Activated naive CD8-positive, alpha-beta T cell treated with anti-CD3 and anti-CD28 coated beads, Interleukin-2, amount 50 U/mL, for 16 hours (primary cell): ENCODE data around the gene RPP14.
A peak's percentile ranks its signal among the peaks of the same experiment; 100 is the strongest.
"Not testable (repeated sequence)": the region's sequence is repeated elsewhere in the genome, so short reads cannot be mapped to it uniquely, and the experiment has no call there.

Source experiments
- DNase-seq: peaks from one replicate; pipeline ENCODE4 v3.0.0-alpha.2; 2020; ENCODE audit warnings: low read depth, low spot score

Gene RPP14

DNA sequence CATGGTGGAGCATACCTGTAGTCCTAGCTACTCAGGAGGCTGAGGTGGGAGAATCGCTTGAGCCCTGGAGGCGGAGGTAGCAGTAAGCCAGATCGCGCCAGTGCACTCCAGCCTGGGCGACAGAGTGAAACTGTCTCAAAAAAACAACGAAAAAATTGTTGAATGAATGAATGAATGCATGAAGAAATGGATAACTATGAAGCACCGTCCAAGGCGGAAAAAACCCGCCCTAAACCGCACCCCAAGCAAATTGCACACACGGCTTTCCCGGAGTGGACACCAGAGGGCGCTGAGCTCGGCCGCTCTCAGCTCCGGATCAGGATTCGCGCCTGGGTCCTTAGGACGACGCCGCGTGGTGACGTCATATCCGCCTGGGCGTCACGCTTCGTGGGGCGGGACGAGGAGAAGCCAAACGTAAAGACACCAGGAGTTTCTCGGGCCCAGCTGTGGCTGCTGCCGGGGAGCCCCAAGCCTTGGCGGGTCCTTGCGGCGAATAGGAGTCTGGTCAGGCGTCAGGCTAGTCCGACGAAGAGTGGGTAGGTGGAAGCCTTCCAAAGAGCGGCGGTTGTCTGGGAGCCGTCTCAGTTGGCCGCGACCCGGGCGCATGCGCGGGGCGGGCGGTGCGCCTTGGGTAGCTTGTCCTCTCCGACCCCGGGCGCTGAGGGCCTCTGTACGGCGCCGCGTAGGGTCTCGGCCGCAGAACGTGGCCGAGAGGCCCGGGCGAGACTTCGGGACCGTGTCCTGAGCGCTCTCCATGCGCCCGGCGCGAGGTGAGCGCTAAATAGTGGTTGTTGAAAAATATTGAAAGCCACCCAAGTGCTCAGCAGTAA lies at the start of gene RPP14, which contains the start of gene HTD2:
Gene RPP14, plus strand, starts transcription at position 364 of the 830 bp plus-strand sequence. CDS start 4,085 bp downstream, outside the sequence.
Gene HTD2, plus strand, starts transcription at position 639 of the 830 bp plus-strand sequence. CDS start 11,094 bp downstream, outside the sequence.
- DNase-seq = peak; percentile 98

DNA sequence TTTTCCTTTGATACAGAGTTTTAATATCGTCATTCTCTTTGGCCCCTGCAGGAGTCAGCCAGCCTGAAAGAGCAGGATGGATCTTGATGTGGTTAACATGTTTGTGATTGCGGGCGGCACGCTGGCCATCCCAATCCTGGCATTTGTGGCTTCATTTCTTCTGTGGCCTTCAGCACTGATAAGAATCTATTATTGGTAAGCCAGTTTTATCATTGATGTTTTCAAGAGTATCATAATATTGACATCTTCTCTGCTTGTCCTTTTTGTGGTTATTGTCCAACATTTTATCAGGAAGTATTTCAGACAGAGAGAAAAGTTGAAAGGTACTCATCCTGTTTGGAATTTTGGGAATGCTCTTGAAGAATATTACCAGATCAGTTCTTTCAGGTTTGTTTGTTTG lies 49.5 kb upstream of the RPP14 start:
- no peak for DNase-seq

DNA sequence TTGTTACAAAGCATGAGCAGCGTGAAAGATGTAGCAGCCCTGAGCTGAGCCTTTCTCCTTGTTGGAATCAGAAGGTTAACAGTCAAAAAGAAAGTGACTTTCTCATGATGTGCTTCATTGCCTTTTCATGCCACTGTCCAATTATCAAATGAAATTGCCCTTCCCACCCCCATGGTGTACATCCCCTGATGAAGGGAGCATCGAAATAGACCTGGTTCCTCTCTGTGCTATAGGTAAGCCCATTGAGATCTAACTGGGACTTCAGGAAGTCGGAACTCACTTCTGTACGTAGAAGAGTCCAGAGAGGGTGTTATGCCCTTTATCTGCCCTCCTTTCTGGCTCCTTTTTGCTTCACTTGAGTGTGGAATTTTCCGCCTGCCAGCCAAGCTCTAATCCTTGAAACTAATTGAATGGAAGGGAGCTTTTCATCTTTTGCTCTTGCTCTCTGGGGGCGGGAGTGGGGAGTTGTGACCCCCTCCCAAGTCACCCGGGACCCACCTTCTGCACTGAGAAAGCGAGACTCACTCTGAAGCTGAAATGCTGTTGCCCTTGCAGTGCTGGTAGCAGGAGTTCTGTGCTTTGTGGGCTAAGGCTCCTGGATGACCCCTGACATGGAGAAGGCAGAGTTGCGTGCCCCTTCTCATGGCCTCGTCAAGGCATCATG lies 47.5 kb upstream of the RPP14 start:
- DNase-seq = no peak

DNA sequence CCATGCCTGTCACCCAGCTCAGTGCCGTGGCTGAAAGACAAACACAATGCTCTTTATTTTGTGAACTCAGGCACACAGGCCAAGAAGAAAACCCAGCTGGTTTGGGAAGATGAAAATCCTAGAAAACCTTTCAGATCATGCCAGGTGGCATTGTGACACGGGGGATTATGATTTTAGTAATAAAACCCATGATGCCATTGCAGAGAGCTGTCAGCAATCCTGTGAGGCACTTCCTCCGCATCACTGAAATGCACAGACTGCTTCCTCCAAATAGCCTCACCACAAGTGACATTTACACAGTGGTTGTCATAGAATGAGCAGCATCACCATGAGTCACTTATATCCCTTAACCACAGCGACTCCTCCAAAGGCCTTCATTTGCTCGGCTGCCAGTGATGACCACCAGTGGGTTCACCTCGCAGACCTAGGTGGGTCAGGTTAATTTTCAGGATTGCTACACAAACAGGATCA lies 45.7 kb upstream of the RPP14 start:
- no peak for DNase-seq

DNA sequence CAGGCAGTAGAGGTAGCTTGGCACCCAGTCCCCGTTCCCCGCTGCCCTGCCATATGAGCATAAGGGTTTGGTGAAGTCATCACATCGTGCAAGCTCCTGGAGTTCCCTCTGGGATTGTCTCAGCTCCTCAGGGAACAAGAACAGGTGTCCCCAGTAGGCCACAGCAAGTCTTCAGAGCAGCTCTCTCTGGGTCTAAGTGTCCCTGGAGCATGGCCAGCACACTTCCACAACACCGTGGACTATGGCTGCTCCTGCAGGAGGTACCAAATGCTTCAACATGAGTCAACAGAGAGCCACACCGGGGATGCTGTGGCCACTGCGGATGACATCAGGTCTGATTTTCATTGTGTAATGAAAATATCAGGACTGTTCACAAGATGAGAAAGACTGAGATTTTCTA lies 45.3 kb upstream of the RPP14 start:
- DNase-seq = no peak

DNA sequence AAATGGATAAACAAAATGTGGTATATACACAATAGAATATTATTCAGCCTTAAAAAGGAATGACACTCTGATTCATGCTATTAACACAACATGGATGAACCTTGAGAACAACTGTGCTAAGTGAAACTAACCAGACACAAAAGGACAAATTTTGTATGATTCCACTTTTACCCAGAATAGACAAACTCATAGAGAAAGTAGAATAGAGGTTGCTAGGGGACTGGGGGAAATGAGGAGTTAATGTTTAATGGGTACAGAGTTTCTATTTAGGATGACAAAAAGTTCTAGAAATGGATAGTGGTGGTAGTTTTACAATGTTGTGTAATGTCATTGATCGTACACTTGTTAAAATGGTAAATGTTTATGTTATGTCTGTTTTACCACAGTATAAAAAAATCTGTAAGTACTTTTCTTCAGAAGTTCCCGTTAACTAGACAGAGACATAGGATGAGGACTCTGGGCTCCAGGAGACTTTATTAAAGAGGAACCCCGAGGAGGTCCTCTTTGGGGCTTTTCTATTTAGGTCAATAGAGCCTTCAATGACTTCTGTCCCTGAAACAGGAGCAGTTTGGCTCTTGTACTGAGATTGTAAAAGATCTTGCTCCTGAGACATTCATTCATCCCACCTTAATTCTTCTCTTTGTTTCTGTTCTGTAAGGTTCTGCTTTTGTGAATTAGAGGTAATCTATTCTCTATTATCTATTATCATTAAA lies 43.9 kb upstream of the RPP14 start:
- no peak for DNase-seq

DNA sequence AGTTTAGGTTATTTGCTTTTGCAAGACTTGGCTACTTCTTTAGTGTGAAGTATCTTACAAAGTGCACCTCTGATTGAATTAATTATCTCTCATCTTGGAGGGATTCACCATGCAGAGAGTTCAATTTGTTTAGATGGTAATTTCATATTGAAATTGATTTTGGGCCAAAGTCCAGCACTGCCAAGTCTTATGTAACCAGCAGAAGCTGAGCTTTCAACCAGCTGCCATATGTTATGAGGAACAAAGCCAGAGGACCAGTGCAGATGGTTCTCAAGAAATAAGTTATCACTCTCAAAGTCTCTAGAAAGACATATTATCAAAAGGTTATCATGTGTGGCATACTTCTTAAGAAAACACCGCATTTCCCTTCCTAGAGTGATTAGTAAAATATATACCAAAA lies 39.5 kb upstream of the RPP14 start:
- no peak for DNase-seq

DNA sequence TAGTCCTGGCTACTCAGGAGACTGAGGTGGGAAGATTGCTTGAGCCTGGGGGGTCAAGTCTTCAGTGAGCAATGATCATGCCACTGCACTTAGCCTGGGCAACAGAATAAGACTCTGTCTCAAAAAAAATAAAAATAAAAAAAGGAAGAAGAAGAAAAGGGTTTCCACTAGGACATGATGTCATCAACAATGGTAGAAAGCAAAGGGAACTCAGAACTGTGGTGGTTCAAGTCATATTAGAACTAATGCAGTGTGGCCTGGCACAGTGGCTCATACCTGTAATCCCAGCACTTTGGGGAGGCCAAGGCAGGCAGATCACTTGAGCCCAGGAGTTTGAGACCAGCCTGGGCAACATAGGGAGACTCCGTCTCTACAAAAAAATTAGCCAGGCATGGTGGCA lies 38.5 kb upstream of the RPP14 start:
- DNase-seq = not testable (repeated sequence)

DNA sequence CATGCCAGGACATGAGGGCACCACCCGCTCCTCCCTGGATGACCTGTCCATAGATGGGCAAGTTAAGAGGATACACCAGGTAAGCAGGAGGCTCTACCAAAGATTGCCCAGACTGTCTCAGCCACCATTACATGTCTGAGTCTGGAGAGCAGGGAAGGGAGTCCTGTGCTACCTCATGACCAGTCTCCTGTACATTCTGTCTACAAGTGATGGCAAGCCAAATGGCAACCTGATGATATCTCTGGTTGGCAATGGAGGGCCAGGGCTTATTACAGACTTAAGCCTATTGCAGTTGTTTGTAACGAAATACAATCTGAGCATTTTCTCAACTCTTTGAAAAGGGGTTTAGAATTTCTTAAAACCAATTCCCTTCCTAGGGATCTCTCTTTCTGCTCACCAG lies 36.7 kb upstream of the RPP14 start:
- DNase-seq = no peak

DNA sequence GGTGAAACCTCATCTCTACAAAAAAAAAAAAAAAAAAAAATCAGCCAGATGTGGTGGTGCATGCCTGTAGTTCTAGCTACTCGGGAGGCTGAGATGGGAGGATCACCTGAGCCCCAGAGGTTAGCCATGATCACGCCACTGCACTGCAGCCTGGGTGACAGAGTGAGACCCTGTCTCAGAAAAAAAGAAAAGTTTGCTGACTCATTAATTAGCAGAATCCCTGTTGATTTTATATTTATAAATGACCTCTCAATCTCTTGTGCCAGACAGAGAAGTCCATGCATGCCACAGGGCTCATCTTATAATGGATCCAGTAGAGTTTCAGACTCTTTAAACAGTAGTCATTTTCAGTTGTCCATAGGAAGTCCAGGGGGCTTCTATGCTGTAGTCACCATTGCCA lies 35.6 kb upstream of the RPP14 start:
- no peak for DNase-seq

DNA sequence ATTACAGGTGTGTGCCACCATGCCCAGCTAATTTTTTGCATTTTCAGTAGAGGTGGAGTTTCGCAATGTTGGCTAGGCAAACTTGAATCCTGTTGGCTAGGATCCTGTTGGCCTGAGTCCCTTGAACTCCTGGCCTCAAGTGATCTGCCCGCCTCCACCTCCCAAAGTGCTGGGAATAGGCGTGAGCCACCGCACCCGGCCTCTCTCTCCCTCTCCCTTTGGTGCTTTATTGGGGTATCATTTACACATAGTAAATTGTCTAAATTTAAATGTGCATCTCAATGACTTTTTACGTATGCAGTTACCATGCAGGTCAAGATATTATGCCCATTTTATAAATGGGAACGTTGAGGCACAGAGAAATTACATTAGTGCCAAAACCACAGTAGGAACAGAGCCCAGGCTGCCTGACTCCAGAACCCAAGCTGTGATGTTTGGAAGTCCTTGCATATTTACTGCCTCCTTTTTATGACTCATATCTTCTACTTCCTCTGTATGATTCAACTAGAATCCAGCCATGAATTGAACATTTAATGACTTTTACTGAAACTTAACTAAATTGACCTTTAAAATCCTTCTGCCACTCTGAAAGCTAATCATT lies 34.0 kb upstream of the RPP14 start:
- DNase-seq = no peak

DNA sequence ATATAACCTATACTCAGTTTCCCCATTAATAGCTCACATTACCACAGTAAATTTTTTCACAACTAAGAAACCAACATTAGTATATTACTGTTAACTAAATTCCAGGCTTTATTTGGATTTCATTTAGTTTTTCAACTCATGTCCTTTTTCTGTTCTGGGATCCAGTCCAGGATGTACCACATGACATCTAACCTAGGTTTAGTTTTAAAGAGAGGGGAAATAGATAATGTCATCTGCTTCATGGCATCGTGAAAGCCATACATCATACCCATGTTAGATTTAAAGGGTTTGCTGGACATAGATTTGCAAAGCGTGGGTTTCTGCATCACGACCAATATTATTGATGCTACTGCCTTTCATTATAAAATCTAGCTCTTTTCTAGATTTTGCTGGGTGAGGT lies 33.2 kb upstream of the RPP14 start:
- DNase-seq = no peak

DNA sequence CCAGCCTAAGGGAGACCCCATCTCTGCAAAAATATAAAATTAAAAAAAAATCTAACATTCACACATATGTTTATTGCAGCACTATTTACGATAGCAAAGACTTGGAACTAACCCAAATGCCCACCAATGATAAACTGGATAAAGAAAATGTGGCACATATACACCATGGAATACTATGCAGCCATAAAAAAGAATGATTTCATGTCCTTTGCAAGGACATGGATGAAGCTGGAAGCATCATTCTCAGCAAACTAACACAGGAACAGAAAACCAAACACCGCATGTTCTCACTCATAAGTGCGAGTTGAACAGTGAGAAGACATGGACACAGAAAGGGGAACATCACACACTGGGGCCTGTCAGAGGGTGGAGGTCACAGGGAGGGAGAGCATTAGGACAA lies 32.7 kb upstream of the RPP14 start:
- DNase-seq = not testable (repeated sequence)

DNA sequence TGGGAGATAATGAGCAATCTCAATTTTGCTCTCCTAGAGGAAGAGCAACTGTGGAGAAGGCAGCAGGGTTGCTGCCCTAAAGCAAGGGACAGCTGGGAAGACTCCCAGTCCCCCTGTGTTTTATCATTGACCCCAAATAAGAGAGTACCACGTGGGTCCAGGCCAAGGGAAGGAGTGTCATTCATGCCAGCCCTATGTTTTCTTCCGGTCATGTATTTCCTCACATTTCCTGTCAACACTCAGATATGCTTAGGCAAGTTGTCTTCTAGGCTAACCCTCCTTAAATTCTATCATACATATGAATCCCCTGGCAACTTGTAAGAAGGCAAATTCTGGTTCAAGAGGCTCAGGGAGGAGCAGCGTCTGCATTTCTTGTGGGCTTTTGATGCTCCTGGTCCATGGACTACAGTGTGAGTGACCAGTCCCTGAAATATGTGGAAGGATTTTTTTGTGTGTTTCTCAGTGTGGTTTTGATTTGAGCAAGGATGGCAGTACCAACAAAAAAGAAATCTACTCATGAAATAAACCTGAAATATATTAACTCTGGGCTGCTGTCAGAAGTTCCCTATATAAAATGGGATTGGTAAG lies 31.9 kb upstream of the RPP14 start:
- DNase-seq = no peak

DNA sequence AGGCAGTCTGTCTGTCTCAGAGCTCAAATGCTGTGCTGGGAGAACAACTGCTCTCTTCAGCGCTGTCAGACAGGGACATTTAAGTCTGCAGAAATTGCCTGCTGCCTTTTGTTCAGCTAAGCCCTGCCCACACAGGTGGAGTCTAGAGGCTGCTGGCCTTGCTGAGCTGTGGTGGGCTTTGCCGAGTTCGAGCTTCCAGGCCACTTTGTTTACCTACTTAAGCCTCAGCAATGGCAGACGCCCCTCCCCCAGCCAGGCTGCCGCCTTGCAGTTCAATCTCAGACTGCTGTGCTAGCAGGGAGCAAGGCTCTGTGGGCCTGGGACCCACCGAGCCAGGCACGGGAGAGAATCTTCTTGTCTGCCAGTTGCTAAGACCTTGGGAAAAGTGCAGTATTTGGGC lies 25.0 kb upstream of the RPP14 start:
- no peak for DNase-seq

DNA sequence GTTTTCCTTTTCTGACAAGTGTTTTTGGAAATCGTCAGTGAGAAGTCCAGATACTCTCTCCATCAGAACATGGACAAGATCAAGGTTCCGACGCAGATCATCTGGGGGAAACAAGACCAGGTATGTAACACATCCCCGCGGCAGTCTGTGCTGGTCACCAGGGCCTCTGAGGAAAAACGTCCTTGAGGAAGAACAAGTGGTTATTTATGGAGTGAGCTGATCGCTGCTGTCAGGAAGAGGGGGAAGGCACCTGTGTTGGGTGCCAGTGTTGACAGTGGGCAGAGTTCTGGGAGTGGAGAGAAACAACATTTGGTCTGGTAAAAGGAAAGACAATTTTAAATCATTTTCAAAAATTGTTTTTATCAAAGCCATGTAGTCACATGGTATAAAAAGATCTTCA lies 20.7 kb upstream of the RPP14 start:
- no peak for DNase-seq

DNA sequence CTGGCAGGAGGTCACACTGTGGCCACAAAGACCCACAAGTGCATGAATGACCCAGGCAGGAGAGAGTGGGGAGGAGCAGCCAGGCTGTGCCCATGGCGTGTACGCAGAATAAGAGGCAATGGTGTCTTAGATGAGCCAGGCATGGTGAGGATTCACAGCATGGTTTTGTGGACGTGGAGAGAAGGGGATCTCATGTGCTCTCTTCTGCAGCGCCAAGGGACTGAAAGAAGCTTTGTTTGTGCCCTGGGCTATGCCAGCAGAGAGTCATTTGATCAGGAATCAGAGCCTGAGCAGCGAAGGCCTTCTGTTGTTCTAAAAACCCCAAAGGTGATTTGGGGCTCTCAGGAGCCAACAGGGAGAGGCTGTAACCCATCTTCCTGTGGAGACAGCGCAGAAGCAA lies 18.7 kb upstream of the RPP14 start:
- no peak for DNase-seq

DNA sequence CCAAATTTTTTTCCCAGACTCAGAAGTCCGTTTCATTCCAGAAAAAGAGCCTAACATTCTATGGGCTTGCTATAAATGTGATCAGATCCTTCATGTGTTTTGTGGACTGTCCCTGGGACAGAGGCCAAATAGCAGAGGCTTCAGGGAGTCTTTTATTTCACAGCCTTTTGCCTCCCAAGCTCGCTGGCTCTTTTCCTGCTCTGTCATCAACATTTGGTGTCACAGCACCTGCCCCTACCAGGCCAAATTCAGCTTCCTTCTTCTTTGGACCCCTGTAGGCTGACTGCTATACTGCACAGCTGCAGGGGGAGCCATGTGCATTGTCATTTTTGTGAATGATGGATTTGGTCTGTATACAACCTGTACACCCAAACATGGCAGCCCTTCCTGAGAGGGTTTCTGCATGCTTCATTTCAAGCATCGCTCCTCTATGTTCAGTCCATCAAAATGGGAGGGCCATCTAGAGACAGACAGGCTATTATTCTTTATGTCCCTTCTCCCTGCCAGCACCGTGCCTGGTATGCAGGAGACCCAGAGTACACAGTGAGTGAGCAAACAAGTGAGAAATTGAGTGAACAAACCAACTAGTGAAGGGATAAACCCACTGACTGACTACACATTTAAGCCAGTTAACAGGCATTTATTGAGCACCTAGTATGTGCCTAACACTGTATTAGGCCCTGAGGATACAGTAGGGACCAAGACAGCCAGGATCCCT lies 17.9 kb upstream of the RPP14 start:
- no peak for DNase-seq

DNA sequence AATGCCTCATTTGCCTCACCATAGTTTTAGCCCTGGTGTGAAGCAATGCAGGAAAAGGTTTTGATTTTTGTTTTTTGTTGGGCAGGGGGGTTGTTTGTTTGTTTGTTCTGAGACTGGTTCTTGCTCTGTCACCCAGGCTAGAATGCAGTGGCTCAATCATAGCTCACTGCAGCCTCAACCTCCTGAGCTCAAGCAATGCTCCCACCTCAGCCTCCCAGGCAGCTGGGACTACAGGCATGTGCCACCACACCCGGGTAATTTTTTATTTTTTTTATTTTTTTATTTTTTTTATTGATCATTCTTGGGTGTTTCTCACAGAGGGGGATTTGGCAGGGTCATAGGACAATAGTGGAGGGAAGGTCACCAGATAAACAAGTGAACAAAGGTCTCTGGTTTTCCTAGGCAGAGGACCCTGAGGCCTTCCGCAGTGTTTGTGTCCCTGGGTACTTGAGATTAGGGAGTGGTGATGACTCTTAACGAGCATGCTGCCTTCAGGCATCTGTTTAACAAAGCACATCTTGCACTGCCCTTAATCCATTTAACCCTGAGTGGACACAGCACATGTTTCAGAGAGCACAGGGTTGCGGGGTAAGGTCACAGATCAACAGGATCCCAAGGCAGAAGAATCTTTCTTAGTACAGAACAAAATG lies 17.0 kb upstream of the RPP14 start:
- DNase-seq = not testable (repeated sequence)

DNA sequence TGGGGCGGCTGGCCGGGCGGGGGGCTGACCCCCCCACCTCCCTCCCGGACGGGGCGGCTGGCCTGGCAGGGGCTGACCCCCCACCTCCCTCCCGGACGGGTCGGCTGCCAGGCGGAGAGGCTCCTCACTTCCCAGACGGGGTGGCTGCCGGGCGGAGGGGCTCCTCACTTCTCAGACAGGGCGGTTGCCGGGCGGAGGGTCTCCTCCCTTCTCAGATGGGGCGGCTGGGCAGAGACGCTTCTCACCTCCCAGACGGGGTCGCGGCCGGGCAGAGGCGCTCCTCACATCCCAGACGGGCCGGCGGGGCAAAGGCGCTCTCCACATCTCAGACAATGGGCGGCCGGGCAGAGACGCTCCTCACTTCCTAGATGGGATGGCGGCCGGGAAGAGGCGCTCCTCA lies 15.6 kb upstream of the RPP14 start:
- not testable (repeated sequence) for DNase-seq
